OCI-LY3 (cell line): ENCODE data around the gene CRAT.

Experiments used
- H2AFZ ChIP-seq: fragments of 200-600, 300-600 bp; shearing (Covaris generic); 2 replicates; pipeline ENCODE4 v1.6.0; 2014; ENCODE audit warnings: antibody characterized with exemption, low read depth, low read length
- H3K27ac ChIP-seq: fragments of 200-600, 300-600 bp; sonication (generic); 2 replicates; pipeline ENCODE4 v1.5.1; 2014; ENCODE audit warnings: mild to moderate bottlenecking, low read length, moderate library complexity, mixed read lengths
- H3K27me3 ChIP-seq: fragments of 200-600, 300-600 bp; sonication (generic); 2 replicates; pipeline ENCODE4 v1.6.1; 2014; ENCODE audit warnings: low read depth, low read length, mixed read lengths
- H3K36me3 ChIP-seq: fragments of 200-600, 300-600 bp; sonication (generic); replicated peaks from 2 replicates; pipeline ENCODE3; 2014; ENCODE audit warnings: low read depth, low read length, mixed read lengths
- H3K4me1 ChIP-seq: fragments of 300-600, 200-600 bp; sonication (generic); 2 replicates; pipeline ENCODE4 v1.6.1; 2014; ENCODE audit warnings: low read length, mixed read lengths
- H3K4me2 ChIP-seq: fragments of 200-600, 300-600 bp; sonication (generic); 2 replicates; pipeline ENCODE4 v1.6.1; 2014; ENCODE audit warnings: low read length, mixed read lengths
- H3K4me3 ChIP-seq: fragments of 300-600, 200-600 bp; sonication (generic); 2 replicates; pipeline ENCODE4 v1.5.1; 2014; ENCODE audit warnings: antibody characterized with exemption, mild to moderate bottlenecking, low read length, moderate library complexity
- H3K79me2 ChIP-seq: fragments of 300-600, 200-600 bp; shearing (Covaris generic); 2 replicates; pipeline ENCODE4 v1.6.1; 2014; ENCODE audit warnings: mild to moderate bottlenecking, low read length, mixed read lengths
- H3K9ac ChIP-seq: fragments of 300-600, 200-600 bp; shearing (Covaris generic); 2 replicates; pipeline ENCODE4 v1.6.0; 2014; ENCODE audit warnings: mild to moderate bottlenecking, low read length, moderate library complexity
- H3K9me3 ChIP-seq: fragments of 200-600, 300-600 bp; shearing (Covaris generic); 2 replicates; pipeline ENCODE4 v1.6.1; 2014; ENCODE audit warnings: low read length, mixed read lengths; ENCODE audit not compliant: insufficient read depth
- H4K20me1 ChIP-seq: fragments of 200-600, 300-600 bp; sonication (generic); 2 replicates; pipeline ENCODE4 v1.6.1; 2016; ENCODE audit warnings: low read length, mixed read lengths; ENCODE audit not compliant: insufficient read depth
- EZH2phosphoT487 ChIP-seq: fragments of 200-600 bp; shearing (Covaris generic); IDR thresholded peaks from 2 replicates; pipeline ENCODE4 v1.6.1; 2018; ENCODE audit warnings: antibody characterized with exemption, mixed run types, low read depth
- TF ChIP-seq, protein P1 (sequence below): fragments of 200-600, 300-600 bp; sonication (generic); IDR thresholded peaks from 2 replicates; pipeline ENCODE4 v1.5.1; 2014; ENCODE audit warnings: antibody characterized with exemption, low read length, low read depth

The CRAT gene

DNA sequence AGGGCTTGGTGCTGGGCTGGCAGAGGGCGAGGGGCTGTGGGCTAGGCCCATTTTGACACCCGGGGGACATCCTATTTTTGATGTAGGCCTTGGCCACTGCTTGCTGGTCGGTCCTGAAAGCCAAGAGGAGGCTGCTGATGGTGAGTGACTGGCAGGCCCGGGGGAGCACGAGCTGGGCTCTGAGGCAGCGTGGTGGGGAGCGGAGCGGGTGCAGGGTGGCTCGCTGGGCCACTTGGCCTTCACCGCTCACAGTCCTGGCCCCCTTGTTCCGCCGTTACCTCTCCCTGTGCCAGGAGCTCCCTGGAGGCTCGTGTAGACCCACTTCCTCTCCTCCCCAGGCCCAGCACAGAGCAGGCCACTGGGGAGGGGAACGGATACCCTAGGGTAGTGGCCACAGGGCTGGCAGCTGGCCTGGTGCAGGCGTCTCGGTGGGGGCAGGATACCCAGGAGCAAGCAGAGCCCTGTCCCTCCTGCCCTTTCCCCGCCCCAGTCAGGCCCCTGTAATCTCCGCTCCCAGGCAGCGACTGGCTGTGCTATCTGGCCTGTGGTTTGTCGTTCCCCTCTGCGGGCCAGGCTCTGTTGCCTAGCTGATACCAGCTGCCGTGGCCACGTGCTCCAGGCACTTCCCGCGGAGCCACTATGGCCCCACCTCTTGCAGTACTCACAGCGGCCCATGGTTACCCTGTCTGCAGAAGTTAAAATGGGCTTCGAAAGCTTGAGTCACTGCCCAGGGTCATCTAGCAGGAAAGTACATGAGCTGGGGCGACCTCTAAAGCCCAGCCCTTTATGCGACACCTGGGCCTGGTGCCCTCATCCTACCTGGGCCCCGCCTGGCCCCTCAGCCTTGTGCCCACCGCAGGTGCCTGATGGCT is 41.4 kb downstream of the CRAT start:
- Histone ChIP-seq H3K79me2 (no peaks in the 10 kb centered on the region), H2AFZ (no peak overlapping the region), H4K20me1 (no peaks in the 10 kb centered on the region), H3K36me3 (peaks cover 10% of the 10 kb centered on the region), H3K4me1 (no peaks in the 10 kb centered on the region), H3K27ac (no peak overlapping the region), H3K9me3 (no peaks in the 10 kb centered on the region), H3K9ac (no peak overlapping the region), H3K4me3 (no peak overlapping the region), H3K27me3 (no peaks in the 10 kb centered on the region), H3K4me2 (no peak overlapping the region)
- TF ChIP-seq, protein P1, sequence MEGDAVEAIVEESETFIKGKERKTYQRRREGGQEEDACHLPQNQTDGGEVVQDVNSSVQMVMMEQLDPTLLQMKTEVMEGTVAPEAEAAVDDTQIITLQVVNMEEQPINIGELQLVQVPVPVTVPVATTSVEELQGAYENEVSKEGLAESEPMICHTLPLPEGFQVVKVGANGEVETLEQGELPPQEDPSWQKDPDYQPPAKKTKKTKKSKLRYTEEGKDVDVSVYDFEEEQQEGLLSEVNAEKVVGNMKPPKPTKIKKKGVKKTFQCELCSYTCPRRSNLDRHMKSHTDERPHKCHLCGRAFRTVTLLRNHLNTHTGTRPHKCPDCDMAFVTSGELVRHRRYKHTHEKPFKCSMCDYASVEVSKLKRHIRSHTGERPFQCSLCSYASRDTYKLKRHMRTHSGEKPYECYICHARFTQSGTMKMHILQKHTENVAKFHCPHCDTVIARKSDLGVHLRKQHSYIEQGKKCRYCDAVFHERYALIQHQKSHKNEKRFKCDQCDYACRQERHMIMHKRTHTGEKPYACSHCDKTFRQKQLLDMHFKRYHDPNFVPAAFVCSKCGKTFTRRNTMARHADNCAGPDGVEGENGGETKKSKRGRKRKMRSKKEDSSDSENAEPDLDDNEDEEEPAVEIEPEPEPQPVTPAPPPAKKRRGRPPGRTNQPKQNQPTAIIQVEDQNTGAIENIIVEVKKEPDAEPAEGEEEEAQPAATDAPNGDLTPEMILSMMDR: no peak
- TF ChIP-seq EZH2phosphoT487: no peak

DNA sequence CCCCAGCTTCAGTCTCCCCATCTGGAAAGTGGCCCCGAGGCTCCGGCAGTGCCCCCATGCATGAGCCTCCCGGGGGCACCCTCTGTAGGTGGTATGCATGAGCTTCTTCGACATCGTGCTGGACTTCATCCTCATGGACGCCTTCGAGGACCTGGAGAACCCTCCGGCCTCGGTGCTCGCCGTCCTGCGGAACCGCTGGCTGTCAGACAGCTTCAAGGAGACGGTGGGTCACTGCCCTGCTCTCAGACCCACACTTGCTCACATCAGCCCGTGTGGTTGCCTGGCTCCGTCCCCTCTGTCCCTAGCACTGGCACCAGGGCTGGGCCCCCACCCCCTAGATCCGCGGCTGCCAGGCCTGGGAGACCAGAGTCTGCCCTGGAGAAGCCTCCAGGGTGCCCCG is 42.5 kb downstream of the CRAT start:
- Histone ChIP-seq H4K20me1 (no peaks in the 10 kb centered on the region), H3K4me3 (no peak overlapping the region), H3K27ac (no peak overlapping the region), H3K4me1 (no peaks in the 10 kb centered on the region), H3K36me3 (peaks cover 10% of the 10 kb centered on the region), H3K4me2 (no peak overlapping the region), H3K27me3 (no peaks in the 10 kb centered on the region), H3K9ac (no peak overlapping the region), H2AFZ (no peak overlapping the region), H3K9me3 (no peaks in the 10 kb centered on the region), H3K79me2 (no peaks in the 10 kb centered on the region)
- TF ChIP-seq, protein P1: no peak
- TF ChIP-seq EZH2phosphoT487: no peak

DNA sequence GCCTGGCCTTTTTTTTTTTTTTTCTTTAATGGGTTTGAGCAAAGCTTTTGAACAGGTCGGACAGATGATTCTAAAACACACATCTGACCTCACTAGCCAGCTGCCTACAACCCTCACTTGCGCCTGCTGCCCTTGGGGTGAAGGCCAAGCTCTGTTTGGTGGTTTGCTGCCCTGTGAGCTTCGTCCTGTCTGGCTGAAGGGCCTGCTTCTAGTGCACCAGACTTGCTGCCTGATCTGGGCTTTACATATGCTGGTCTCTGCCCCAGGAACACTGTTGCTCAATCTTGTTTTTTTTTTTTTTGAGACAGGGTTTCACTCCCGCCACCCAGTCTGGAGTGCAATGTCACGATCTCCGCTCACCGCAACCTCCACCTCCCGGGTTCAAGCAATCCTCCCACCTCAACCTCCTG is 46.1 kb downstream of the CRAT start:
- no peaks in the 10 kb centered on the region for H3K9me3 ChIP-seq
- H2AFZ ChIP-seq: no peak overlapping the region
- TF ChIP-seq EZH2phosphoT487: no peak
- TF ChIP-seq, protein P1: no peak
- no peaks in the 10 kb centered on the region for H4K20me1 ChIP-seq
- H3K27ac ChIP-seq: no peak overlapping the region
- H3K27me3 ChIP-seq: no peaks in the 10 kb centered on the region
- H3K4me1 ChIP-seq: no peaks in the 10 kb centered on the region
- H3K79me2 ChIP-seq: no peaks in the 10 kb centered on the region
- no peak overlapping the region for H3K4me2 ChIP-seq
- peaks cover 11% of the 10 kb centered on the region for H3K36me3 ChIP-seq
- H3K4me3 ChIP-seq: no peak overlapping the region
- H3K9ac ChIP-seq: no peak overlapping the region

DNA sequence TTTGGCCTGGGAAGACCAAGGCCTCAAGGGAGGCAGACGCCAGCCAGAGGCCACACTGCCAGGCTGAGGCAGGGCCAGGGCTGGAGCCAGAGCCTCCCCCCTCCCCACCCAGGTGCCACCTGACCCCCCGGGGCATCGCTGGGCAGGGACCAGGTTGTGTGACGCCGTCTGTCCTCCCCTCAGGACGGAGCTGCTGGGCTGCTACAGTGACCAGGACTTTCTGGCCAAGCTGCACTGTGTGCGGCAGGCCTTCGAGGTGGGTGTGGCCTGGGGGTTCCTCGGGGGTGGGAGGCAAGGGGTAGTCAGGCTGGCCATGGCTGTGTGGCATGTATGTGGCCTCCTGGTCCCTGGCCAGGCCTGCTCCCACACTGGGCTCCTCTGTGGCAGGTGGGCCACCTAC is 47.5 kb downstream of the CRAT start:
- Histone ChIP-seq H3K9ac (no peak overlapping the region), H3K4me2 (no peak overlapping the region), H2AFZ (no peak overlapping the region), H3K27me3 (no peaks in the 10 kb centered on the region), H3K79me2 (no peaks in the 10 kb centered on the region), H3K4me1 (no peaks in the 10 kb centered on the region), H3K27ac (no peak overlapping the region), H3K36me3 (peaks cover 13% of the 10 kb centered on the region), H3K9me3 (no peaks in the 10 kb centered on the region), H3K4me3 (no peak overlapping the region), H4K20me1 (no peaks in the 10 kb centered on the region)
- TF ChIP-seq, protein P1: no peak
- TF ChIP-seq EZH2phosphoT487: no peak
